Choroid plexus epithelial cell (primary cell): ENCODE measurements around the gene ATP1A1.

ENCODE experiments used
- DNase-seq: peaks from one replicate; pipeline ENCODE4 v3.0.0-alpha.2; 2010; ENCODE audit warnings: low read depth
- H3K4me3 ChIP-seq: 2 replicates; pipeline ENCODE4 v1.5.1; 2011; ENCODE audit warnings: low read depth, mild to moderate bottlenecking, control low read depth, low read length, moderate library complexity
- CTCF ChIP-seq: conservative IDR thresholded peaks from 2 replicates; pipeline ENCODE4 v1.5.1; 2011; ENCODE audit warnings: low read depth, mild to moderate bottlenecking, control low read depth, inconsistent platforms, low read length, moderate library complexity

Gene ATP1A1

DNA sequence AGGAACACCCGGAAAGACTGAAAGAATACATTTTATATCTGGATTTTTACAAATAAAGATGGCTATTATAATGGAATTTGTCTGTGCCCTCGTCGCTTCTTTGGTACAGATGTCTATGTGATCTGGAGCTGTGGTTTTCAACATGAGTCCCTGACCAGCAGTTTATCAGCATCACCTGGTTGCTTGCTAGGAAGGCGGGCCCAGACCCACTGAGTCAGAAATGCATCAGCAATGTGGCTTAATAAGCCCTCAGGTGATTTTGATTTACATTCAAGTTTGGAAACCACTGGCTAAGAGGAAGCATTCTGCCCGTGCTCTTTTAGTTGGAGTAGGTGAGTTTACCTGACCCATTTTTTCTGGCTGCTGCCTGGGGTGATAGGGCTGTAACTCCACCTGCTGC is 31.7 kb downstream of the ATP1A1 start:
- no peak for TF ChIP-seq CTCF
- DNase-seq = no peak
- no peak overlapping the region for H3K4me3 ChIP-seq

GRCh38 chr1:116405241-116406135 is 32.4 kb downstream of the ATP1A1 start:
- DNase-seq = no peak
- no peak overlapping the region for H3K4me3 ChIP-seq
- no peak for TF ChIP-seq CTCF

GRCh38 chr1:116407033-116407432 is 34.0 kb downstream of the ATP1A1 start:
- DNase-seq = no peak
- TF ChIP-seq CTCF = no peak
- no peak overlapping the region for H3K4me3 ChIP-seq

GRCh38 chr1:116408193-116408592 is 35.1 kb downstream of the ATP1A1 start:
- no peak overlapping the region for H3K4me3 ChIP-seq
- DNase-seq = no peak
- TF ChIP-seq CTCF = no peak

- H3K4me3 ChIP-seq = no peak overlapping the region
- TF ChIP-seq CTCF = no peak
- DNase-seq = no peak
These were observed 36.0 kb downstream of the ATP1A1 start for GRCh38 chr1:116408803-116409720.

DNA sequence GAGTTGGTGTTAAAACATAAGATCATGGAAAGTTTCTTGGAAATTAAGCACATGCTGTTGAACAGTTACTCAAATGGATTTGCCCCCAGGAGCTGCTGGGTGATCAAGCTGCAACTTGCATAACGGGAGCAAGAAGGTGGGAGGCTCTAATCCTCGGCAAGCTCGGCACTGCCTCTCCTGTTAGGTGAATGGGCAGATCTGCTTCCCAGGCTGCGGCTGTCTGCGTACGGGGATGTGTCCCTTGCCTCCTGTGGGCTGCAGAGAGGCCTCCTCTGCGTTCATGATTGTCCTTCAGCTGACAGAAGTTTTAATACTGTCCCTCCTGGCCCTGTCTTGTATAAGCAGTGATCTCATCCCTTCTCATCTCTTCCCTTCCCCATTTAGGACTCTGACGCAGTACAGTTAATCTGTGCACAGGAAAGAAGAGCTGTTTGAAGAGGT is 36.7 kb downstream of the ATP1A1 start:
- H3K4me3 ChIP-seq = no peak overlapping the region
- no peak for TF ChIP-seq CTCF

More for the DNA sequence above, 36.7 kb downstream of the ATP1A1 start:
- DNase-seq = no peak
